ENCODE measurements around the gene TMPRSS7. TPM values are rescaled to one million over a fixed set of nuclear protein-coding genes. Genes with fewer than 3 reads are reported as not detected.

Gene TMPRSS7
- polyA plus RNA-seq, 1 experiment: not detected

DNA sequence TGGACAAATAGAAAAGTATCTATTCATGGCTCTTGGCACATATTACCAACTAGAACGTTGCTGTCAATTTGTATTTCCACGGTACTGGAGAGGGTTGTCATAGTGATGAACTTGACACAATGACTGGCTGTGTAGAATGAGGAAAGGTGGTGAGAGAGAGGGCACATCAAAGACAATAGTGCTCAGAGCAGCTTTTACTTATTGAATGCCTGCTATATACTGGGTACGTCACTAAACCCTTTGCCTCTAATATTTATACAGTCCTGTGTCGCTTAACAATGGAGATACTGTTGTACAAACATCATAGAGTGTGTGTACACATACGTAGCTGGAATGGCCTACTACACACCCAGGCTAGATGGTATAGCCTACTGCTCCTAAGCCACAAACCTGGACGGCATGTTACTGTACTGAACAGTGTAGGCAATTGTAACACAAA is 8.3 kb downstream of the TMPRSS7 start:
- Histone ChIP-seq H3K27me3 (ENCODE audit: control insufficient read depth, insufficient read depth, low read length) (no peaks in the 10 kb centered on the region), H3K36me3 (ENCODE audit: control insufficient read depth, insufficient read depth, low read length) (no peaks in the 10 kb centered on the region), H3K4me3 (ENCODE audit: low read depth, low read length) (no peak overlapping the region)
- no peak for DNase-seq (ENCODE audit: low read depth)
- ChIA-PET POLR2A (no interaction called here), CTCF (interaction anchor here (0.6 to 4.2 kb wide), 25 partner anchors 8 to 427 kb away, joined by 3 to 24 read pairs (median 5); partner anchors contain the start of genes ABHD10 and TMPRSS7)
- TF ChIP-seq CTCF (IDR thresholded peaks at IDR 0.05; ENCODE audit: insufficient read depth, low read depth, low read length): no peak

DNA sequence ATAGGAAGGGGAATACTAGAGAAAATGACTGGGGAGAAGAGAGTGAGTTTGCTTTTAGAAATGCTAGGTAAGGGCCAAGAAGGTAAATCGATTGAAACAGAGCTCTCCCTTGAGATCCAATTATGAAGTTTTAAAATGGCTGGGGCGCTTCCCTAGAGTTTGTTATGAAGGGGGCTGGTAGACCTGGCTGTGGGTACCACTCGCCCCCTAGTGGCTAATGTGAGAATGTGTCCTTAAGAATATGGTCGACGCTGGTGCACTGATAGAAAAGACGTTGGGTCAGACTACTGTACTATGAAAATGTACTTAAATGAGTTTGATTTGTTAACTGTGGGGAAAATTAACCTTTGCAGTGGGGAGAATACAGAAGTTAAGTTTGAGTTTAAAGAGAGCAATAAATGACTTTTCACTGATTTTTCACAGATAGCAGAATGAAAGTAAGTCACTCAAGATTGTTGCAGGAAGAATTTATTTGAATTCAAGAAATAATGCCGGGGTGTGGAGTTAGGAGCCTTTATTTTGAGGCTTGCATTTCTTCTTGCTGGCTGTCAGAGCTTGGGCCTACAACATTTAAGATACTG is 9.2 kb downstream of the TMPRSS7 start:
- POLR2A ChIA-PET: no interaction called here
- Histone ChIP-seq H3K36me3 (ENCODE audit: control insufficient read depth, insufficient read depth, low read length) (no peaks in the 10 kb centered on the region), H3K27me3 (ENCODE audit: control insufficient read depth, insufficient read depth, low read length) (no peaks in the 10 kb centered on the region), H3K4me3 (ENCODE audit: low read depth, low read length) (no peak overlapping the region)
- no peak for DNase-seq (ENCODE audit: low read depth)
- CTCF ChIA-PET: interaction anchor here (0.6 to 4.2 kb wide), 31 partner anchors 9 to 427 kb away, joined by 3 to 24 read pairs (median 4); partner anchors contain the start of genes ABHD10 and TMPRSS7
- TF ChIP-seq CTCF (IDR thresholded peaks at IDR 0.05; ENCODE audit: insufficient read depth, low read depth, low read length): peak; percentile 91

GRCh38 chr3:112046599-112046998 is 12.1 kb downstream of the TMPRSS7 start:
- Histone ChIP-seq H3K4me3 (ENCODE audit: low read depth, low read length) (no peak overlapping the region), H3K27me3 (ENCODE audit: control insufficient read depth, insufficient read depth, low read length) (no peaks in the 10 kb centered on the region), H3K36me3 (ENCODE audit: control insufficient read depth, insufficient read depth, low read length) (no peaks in the 10 kb centered on the region)
- no peak for TF ChIP-seq CTCF (IDR thresholded peaks at IDR 0.05; ENCODE audit: insufficient read depth, low read depth, low read length)
- ChIA-PET CTCF (interaction anchor here (0.8 to 4.2 kb wide), 4 partner anchors 15 to 57 kb away, joined by 3 to 22 read pairs (median 4); no protein-coding TSS in a partner anchor), POLR2A (no interaction called here)
- DNase-seq (ENCODE audit: low read depth): no peak

DNA sequence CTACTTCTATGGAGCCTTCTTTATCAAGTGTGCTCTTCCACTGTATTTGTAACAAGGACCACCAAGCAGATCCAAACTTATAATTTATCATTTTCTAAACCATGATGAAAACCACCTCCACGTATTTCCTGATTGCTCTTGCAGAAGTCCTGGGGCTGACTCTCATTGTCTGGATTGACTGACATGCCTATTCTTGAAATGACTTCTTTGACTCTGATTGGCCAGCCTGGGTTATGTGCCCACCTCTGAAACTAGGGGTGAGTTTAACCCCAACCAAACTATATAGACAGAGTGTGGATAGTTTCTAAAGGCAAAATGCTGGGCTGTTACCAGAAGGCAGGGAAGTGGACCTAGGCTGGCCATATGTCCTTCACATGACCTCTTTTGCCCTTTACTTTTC is 12.7 kb downstream of the TMPRSS7 start:
- Histone ChIP-seq H3K36me3 (ENCODE audit: control insufficient read depth, insufficient read depth, low read length) (no peaks in the 10 kb centered on the region), H3K27me3 (ENCODE audit: control insufficient read depth, insufficient read depth, low read length) (no peaks in the 10 kb centered on the region), H3K4me3 (ENCODE audit: low read depth, low read length) (no peak overlapping the region)
- DNase-seq (ENCODE audit: low read depth): no peak
- TF ChIP-seq CTCF (IDR thresholded peaks at IDR 0.05; ENCODE audit: insufficient read depth, low read depth, low read length): no peak
- ChIA-PET POLR2A (no interaction called here), CTCF (interaction anchor here (0.7 kb wide), 2 partner anchors 59 to 329 kb away, joined by 3 to 4 read pairs; no protein-coding TSS in a partner anchor)

GRCh38 chr3:112048911-112049310 is 14.4 kb downstream of the TMPRSS7 start:
- DNase-seq (ENCODE audit: low read depth): no peak
- Histone ChIP-seq H3K27me3 (ENCODE audit: control insufficient read depth, insufficient read depth, low read length) (no peaks in the 10 kb centered on the region), H3K36me3 (ENCODE audit: control insufficient read depth, insufficient read depth, low read length) (no peaks in the 10 kb centered on the region), H3K4me3 (ENCODE audit: low read depth, low read length) (no peak overlapping the region)
- CTCF ChIA-PET: no interaction called here
- TF ChIP-seq CTCF (IDR thresholded peaks at IDR 0.05; ENCODE audit: insufficient read depth, low read depth, low read length): no peak
- POLR2A ChIA-PET: no interaction called here
